NCI-H460 (cell line): ENCODE data around the gene AGBL4. TPM values are rescaled to one million over a fixed set of nuclear protein-coding genes. Genes with fewer than 3 reads are reported as not detected.

ENCODE experiments used
- DNase-seq: peaks from one replicate; pipeline ENCODE4 v3.0.0-alpha.2; 2016; ENCODE audit warnings: low read depth; ENCODE audit errors: extremely low read depth
- total RNA-seq: library from RNA; depleted of rRNA; stranded (reverse); fragments of >200 nt; shearing (Covaris generic); gene quantifications from 2 replicates; pipeline ENCODE4 v1.2.3, GENCODE V29; 2014

AGBL4 gene
- total RNA-seq, 1 experiment from 2014 or later: not detected

- DNase-seq: no peak
Observed at GRCh38 chr1:48790397-48790796, 1233.4 kb downstream of the AGBL4 start.

GRCh38 chr1:48789903-48790302 lies 1233.9 kb downstream of the AGBL4 start:
- no peak for DNase-seq

GRCh38 chr1:48785869-48786268 lies 1237.9 kb downstream of the AGBL4 start:
- no peak for DNase-seq

- no peak for DNase-seq
Observed at GRCh38 chr1:48784301-48784700, 1239.5 kb downstream of the AGBL4 start.

GRCh38 chr1:48777219-48777895 lies 1246.4 kb downstream of the AGBL4 start:
- DNase-seq: no peak

- DNase-seq: no peak
Observed at GRCh38 chr1:48776393-48777218, 1247.1 kb downstream of the AGBL4 start, which contains the start of gene BEND5. TSS of gene BEND5 (minus strand) at chr1:48776891. CDS start at chr1:48776831, 60 bp downstream.

- no peak for DNase-seq
Observed at GRCh38 chr1:48775831-48776392, 1247.8 kb downstream of the AGBL4 start.

GRCh38 chr1:48773133-48773532 lies 1250.6 kb downstream of the AGBL4 start:
- no peak for DNase-seq

GRCh38 chr1:48772211-48772610 lies 1251.5 kb downstream of the AGBL4 start:
- no peak for DNase-seq

- no peak for DNase-seq
Observed at GRCh38 chr1:48771561-48771960, 1252.2 kb downstream of the AGBL4 start.

GRCh38 chr1:48767975-48768510 lies 1255.7 kb downstream of the AGBL4 start:
- no peak for DNase-seq

- DNase-seq: no peak
Observed at GRCh38 chr1:48765335-48765734, 1258.4 kb downstream of the AGBL4 start.

GRCh38 chr1:48761986-48762385 lies 1261.8 kb downstream of the AGBL4 start:
- no peak for DNase-seq

GRCh38 chr1:48761411-48761810 lies 1262.3 kb downstream of the AGBL4 start:
- DNase-seq: no peak

- no peak for DNase-seq
Observed at GRCh38 chr1:48760857-48761256, 1262.9 kb downstream of the AGBL4 start.

GRCh38 chr1:48758976-48759375 lies 1264.8 kb downstream of the AGBL4 start:
- no peak for DNase-seq

GRCh38 chr1:48757363-48757762 lies 1266.4 kb downstream of the AGBL4 start:
- no peak for DNase-seq

- no peak for DNase-seq
Observed at GRCh38 chr1:48756683-48757316, 1267.0 kb downstream of the AGBL4 start.

- DNase-seq: no peak
Observed at GRCh38 chr1:48753293-48753692, 1270.5 kb downstream of the AGBL4 start.

- no peak for DNase-seq
Observed at GRCh38 chr1:48750109-48750508, 1273.6 kb downstream of the AGBL4 start.

GRCh38 chr1:48749068-48749467 lies 1274.7 kb downstream of the AGBL4 start:
- DNase-seq: no peak
